Activated CD4-positive, alpha-beta T cell treated with anti-CD3 and anti-CD28 coated beads, Interleukin-2, Interleukin-6, amounts not matched to agents 100 ng/mL and 50 ng/mL, durations not matched to agents 16 hours and 8 hours (primary cell): ENCODE measurements around the gene CERS4.
"Not testable (repeated sequence)": the region's sequence is repeated elsewhere in the genome, so short reads cannot be mapped to it uniquely, and the experiment has no call there.

Experiments
- DNase-seq: peaks from one replicate; pipeline ENCODE4 v3.0.0-alpha.2; 2020

Gene CERS4

GRCh38 chr19:8244442-8244841 is 35.3 kb downstream of the CERS4 start:
- no peak for DNase-seq

- DNase-seq, result no peak
Measured at GRCh38 chr19:8245869-8246835, 37.0 kb downstream of the CERS4 start.

- not testable (repeated sequence) for DNase-seq
Measured at GRCh38 chr19:8247129-8247890, 38.1 kb downstream of the CERS4 start.

GRCh38 chr19:8248348-8249328 is 39.5 kb downstream of the CERS4 start:
- no peak for DNase-seq

GRCh38 chr19:8250596-8250995 is 41.4 kb downstream of the CERS4 start:
- DNase-seq, result no peak

GRCh38 chr19:8251025-8251472 is 41.9 kb downstream of the CERS4 start:
- DNase-seq, result no peak

GRCh38 chr19:8252922-8253589 is 43.9 kb downstream of the CERS4 start:
- DNase-seq, result peak; percentile 89

GRCh38 chr19:8253678-8254077 is 44.5 kb downstream of the CERS4 start:
- no peak for DNase-seq

GRCh38 chr19:8254286-8255001 is 45.3 kb downstream of the CERS4 start:
- DNase-seq, result no peak

- no peak for DNase-seq
Measured at GRCh38 chr19:8255426-8256125, 46.4 kb downstream of the CERS4 start.

- DNase-seq, result no peak
Measured at GRCh38 chr19:8256276-8257051, 47.3 kb downstream of the CERS4 start.

- DNase-seq, result no peak
Measured at GRCh38 chr19:8257052-8257443, 47.9 kb downstream of the CERS4 start.

- no peak for DNase-seq
Measured at GRCh38 chr19:8259142-8259921, 50.2 kb downstream of the CERS4 start.

GRCh38 chr19:8259922-8260247 is 50.7 kb downstream of the CERS4 start:
- no peak for DNase-seq

GRCh38 chr19:8261347-8261746 is 52.2 kb downstream of the CERS4 start:
- no peak for DNase-seq

GRCh38 chr19:8261881-8262280 is 52.7 kb downstream of the CERS4 start:
- DNase-seq, result no peak

- no peak for DNase-seq
Measured at GRCh38 chr19:8262431-8262830, 53.3 kb downstream of the CERS4 start.

- DNase-seq, result not testable (repeated sequence)
Measured at GRCh38 chr19:8264248-8264647, 55.1 kb downstream of the CERS4 start.

- no peak for DNase-seq
Measured at GRCh38 chr19:8265872-8266271, 56.7 kb downstream of the CERS4 start.
